ENCODE data around the gene PHC1.
"Not testable (repeated sequence)": the region's sequence is repeated elsewhere in the genome, so short reads cannot be mapped to it uniquely, and the experiment has no call there.

The PHC1 gene

DNA sequence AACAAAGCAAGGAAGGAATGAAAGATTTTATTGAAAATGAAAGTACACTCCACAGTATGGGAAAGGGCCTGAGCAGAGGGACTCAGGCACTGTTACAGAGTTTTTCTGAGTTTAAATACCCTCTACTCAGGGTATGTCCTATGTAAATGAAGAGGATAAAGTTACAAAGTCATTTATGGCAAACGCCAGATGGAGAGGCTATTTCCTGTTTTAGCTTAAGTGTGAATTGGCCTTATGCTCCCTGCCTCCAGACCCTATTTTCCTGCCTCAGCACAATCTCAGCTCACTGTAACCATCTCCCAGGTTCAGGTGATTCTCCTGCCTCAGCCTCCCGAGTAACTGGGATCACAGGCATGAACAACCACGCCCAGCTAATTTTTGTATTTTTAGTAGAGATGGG lies 6.8 kb upstream of the PHC1 start:
- in situ Hi-C loops (cut with HindIII; ENCODE audit: low sequenced_read_pairs) = no loop called here

DNA sequence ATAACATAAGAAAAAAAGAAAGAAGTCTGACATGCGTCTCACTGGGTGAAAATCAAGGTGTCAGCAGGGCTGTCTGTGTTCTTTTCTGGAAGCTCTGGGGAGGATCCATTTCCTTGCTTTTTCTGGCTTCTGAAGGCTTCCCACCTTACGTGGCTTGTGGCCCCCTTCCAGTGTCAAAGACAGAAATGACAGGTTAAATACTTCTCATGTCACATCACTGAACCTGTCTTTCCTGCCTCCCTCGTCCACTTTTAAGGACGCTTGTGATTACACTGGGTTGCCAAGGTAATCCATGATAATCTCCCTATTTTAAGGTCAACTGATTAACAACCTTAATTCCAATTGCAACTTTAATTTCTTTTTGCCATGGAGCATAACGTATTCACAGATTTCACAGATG lies 4.6 kb upstream of the PHC1 start:
- in situ Hi-C loops (cut with HindIII; ENCODE audit: low sequenced_read_pairs) = no loop called here

DNA sequence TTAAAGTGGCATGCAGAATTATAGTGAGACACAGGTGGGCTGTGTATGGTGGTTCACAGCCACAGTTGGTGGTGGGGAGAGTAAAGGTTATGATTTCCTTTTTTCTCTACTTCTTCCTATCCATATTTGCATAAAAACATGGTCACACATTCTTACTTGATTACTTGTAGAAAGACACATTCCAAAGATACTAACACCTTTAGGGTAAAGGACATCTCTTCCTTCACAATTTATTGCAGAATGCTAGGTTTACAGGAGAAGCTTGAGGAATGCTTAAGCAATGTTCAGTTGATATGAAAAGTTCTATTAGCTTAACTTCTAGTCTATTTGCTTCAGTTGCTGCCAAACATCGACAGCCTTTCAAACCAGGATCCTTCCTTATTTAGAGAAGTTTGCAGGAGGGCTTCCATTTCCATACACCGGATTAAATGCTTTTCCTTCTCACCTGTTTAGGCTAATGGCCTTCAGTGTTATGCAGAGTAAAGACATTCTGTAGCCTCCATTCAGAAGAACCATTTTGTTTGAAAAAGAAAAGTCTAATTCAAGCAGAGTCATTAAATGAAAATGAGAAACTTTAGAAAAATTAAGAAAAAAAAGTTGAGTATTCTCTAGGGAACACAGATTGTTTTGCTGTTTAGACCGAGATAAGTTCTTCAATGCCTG lies 2.6 kb upstream of the PHC1 start:
- in situ Hi-C loops (cut with HindIII; ENCODE audit: low sequenced_read_pairs) = no loop called here

DNA sequence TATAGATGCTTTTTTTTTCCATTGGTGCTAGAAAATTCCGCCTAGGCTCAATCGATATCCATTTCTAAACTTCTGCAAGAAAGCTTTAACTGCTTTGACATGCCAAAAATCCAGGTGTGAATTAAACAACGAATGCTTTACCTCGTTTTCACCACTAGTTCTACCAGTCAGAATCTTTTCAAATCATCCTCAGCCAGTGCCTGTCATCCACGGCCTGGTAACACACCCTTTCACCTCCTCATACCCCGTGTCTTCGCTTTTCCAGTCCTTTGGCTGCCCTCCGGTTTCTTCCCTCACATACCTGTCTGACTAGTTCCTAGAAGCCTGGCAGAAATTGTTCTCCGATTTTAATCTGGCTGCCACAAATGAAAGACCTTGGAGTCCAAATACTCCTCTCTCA lies 1.4 kb upstream of the PHC1 start:
- in situ Hi-C loops (cut with HindIII; ENCODE audit: low sequenced_read_pairs) = no loop called here

DNA sequence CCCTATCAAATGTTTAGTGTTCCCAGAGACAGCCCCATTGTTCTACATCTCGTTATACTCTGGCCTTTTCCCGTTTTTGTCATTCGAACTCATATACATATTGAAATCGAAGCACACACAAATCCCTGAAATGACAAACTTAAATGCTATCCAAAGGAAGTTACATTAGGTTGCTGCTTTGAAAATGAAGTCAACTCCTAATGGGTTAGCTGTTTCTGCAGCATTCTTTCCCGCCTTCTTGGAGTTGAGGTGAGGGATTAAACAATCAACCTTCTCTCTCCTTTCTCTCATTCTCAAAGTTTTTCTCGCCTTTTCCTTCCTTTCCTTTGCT lies 642 bp upstream of the PHC1 start:
- in situ Hi-C loops (cut with HindIII; ENCODE audit: low sequenced_read_pairs) = no loop called here

DNA sequence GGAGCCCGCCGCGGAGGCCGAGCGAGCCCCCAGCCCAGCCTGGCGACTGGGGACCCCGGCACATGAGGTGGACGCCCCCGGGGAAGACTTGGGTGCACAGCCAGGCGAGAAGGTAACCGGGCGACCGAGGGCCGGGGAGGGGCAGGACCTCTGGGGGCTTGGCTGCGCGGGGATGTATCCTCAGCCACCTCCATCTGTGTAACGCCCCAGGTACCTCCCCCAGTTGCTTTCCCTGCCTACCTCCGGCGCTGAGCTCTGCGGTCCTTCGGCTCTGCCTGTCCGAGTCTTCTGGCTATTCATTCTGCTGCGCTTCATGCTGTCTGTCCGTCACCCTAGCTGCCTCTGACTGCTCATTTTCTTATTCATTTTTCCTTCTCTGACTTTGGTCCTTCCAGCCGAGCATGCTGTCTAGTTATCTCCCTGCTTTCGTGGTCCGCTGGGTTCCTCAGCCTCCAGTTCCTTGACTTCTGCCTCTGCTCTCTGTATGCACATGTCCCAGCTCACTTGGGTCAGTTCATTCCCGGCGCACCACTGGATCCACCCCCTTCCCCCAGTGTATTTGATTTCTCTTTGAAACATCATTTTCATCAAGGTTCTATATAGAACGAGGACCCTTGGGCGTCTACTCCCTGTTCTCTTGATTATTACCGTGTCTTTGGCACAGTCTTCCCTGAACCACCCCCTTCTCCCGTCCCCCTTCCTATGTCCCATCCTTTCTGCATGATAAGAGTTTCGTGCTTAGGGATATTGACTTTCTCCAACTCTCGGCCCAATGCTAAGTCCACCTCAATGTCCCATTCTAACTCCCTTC lies 612 bp downstream of the PHC1 start:
- in situ Hi-C loops (cut with HindIII; ENCODE audit: low sequenced_read_pairs) = no loop called here

DNA sequence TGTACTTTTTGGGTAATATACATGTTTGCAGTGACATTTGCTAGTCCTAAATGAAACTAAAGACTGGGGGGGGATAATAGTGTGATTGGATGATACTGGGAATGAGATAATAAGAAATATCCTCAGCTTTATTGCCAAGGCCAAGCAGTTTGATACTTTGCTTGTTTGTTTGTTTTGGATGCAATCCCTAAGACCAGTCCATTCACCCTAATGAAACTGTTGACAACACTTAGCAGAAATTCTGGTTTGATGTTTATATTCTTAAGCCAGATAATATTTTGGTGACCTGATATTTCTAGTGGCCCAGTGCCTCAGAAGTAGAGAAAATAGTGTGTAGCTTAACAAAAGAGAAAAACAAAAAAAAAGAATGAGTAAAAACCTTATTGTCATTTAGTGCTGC lies 1.8 kb downstream of the PHC1 start:
- in situ Hi-C loops (cut with HindIII; ENCODE audit: low sequenced_read_pairs) = no loop called here

DNA sequence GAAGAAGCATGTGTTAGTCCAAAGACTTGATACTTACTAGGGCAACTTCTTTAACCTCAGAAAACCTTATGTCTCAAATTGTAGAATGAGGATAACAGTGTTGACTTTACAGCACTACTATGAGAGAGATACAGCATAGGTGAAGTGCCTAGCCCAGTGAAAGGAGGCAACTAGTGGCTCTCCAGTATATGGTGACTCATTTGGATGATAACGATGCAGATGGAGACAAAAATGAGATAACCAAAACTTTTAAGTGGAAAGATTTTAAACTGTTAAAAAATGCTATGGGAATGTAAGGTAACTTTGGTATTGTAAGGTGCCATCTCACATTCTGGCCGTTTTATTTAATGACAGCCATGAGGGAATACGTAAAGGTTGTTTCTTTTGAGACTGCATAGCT lies 2.7 kb downstream of the PHC1 start:
- in situ Hi-C loops (cut with HindIII; ENCODE audit: low sequenced_read_pairs) = no loop called here

DNA sequence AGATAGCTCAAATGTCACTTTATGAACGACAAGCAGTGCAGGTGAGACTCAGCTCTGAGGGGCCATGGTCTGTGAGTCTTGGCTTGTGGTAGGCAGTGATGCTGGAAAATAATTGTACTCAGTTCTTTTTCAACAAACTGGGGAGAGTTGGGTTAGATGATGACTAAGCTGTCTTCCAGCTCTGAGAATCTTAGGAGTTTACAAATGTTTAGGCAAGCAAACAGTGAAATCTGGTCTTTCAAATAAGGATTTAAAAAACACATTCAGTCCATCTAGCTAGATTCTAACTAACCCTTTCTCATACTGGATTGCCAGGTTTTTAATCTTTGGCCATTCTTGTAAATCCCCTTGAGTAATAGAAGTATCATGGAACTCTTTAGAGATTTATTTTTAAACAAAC lies 3.4 kb downstream of the PHC1 start:
- in situ Hi-C loops (cut with HindIII; ENCODE audit: low sequenced_read_pairs) = no loop called here

DNA sequence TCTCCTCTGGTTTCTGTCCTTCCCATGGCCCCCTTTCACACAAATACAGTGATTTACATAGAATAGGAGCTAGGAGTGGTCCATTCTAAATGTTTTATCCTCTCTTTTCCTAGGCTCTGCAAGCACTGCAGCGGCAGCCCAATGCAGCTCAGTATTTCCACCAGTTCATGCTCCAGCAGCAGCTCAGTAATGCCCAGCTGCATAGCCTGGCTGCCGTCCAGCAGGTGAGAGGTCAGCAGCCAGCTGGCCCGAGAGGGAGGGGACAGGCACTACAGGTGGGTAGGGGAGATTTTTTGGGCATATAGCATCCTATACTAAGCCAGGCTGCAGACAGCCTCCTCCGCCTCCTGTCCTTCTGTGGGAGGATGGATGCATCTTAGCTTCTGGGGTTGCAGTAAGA lies 5.3 kb downstream of the PHC1 start:
- in situ Hi-C loops (cut with HindIII; ENCODE audit: low sequenced_read_pairs) = not testable (repeated sequence)

DNA sequence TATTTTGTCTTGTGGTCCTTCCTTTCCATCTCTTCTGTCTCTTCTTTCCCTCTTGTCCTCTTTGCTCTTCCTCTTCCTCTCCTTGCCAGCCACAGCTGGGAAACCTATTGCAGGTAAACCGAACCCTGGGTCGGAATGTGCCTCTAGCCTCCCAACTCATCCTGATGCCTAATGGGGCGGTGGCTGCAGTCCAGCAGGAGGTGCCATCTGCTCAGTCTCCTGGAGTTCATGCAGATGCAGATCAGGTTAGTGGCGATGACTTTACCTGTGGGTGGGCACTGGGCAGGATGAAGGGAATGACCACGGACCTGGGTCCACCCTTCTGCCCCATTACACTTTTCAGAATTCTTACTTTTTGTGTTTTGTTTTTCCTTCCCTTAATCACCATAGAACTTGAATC lies 8.2 kb downstream of the PHC1 start:
- in situ Hi-C loops (cut with HindIII; ENCODE audit: low sequenced_read_pairs) = no loop called here

DNA sequence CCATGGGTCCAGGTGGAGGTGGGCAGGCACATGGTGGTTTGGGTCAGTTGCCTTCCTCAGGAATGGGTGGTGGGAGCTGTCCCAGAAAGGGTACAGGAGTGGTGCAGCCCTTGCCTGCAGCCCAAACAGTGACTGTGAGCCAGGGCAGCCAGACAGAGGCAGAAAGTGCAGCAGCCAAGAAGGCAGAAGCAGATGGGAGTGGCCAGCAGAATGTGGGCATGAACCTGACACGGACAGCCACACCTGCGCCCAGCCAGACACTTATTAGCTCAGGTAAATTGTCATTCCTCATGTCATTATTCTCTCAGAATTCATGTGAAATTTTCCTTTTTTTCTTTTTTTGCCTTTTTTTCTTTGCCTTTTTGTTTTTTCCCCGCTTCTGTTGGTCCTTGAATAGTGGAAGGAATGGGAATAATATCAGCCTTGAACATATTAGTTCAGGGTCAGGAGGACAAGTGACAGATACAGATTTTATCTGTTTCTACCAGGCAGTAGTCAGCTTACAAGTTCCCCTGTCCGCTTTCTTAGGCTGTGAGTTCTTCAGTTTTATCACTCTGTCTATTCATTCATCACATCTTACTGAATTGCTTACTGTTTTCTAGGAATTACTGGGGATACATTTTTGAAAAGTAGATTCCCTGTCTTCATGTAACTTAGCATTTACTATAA lies 16.5 kb downstream of the PHC1 start:
- in situ Hi-C loops (cut with HindIII; ENCODE audit: low sequenced_read_pairs) = not testable (repeated sequence)

DNA sequence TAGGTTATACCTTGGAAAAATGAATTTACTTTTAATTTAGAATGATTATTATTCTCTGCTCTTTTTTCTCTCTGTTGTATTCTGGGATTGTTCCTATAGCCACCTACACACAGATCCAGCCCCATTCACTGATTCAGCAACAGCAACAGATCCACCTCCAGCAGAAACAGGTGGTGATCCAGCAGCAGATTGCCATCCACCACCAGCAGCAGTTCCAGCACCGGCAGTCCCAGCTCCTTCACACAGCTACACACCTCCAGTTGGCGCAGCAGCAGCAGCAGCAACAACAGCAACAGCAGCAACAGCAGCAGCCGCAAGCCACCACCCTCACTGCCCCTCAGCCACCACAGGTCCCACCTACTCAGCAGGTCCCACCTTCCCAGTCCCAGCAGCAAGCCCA lies 18.2 kb downstream of the PHC1 start:
- in situ Hi-C loops (cut with HindIII; ENCODE audit: low sequenced_read_pairs) = not testable (repeated sequence)

DNA sequence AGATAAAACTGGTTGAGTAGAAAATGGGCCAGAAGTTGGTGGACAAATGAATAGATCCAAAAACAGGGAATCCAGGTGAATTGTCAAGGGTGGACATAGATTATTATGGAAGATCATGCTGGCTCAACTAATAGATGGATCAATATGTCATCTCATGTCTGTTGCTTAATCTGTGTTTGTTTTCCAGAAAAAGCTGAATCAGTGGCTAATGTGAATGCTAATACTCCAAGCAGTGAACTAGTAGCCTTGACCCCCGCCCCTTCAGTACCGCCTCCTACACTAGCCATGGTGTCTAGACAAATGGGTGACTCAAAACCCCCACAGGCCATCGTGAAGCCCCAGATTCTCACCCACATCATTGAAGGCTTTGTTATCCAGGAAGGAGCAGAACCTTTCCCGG lies 19.8 kb downstream of the PHC1 start:
- in situ Hi-C loops (cut with HindIII; ENCODE audit: low sequenced_read_pairs) = not testable (repeated sequence)

DNA sequence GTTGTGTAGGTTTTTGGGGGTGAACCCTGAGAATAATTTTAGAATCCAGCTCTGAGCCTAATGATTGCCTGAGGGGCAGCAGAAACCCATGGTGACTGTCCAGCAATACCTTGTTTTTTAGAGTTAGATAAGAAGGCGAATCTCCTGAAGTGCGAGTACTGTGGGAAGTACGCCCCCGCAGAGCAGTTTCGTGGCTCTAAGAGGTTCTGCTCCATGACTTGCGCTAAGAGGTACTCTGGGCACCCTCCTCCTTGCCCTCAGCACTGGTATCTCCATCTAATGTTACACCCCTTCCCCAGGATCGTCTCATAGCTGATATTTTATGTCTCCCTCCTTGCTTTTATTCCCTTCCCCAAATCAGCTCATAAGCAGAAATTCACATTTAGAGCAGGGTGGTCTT lies 22.4 kb downstream of the PHC1 start:
- in situ Hi-C loops (cut with HindIII; ENCODE audit: low sequenced_read_pairs) = no loop called here

DNA sequence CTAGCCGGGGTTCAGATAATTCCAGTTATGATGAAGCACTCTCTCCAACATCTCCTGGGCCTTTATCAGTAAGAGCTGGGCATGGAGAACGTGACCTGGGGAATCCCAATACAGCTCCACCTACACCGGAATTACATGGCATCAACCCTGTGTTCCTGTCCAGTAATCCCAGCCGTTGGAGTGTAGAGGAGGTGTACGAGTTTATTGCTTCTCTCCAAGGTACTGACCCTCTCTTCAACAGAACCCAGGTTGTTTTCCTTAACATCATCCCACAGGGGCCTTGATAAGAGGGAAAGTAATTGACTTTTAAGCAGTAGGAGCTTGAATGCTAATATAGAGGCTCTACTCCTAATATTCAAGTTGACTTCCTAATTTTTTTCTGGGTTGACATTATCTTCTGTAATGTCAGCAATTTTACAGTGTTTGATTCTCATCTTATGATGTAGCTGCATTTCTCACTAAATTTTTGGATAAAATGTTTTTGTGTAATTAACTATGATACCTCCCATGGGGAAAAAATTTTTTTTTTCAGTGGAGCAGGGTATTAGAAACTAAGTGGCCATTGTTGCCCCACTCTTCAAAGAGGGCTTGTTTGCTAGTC lies 23.6 kb downstream of the PHC1 start:
- in situ Hi-C loops (cut with HindIII; ENCODE audit: low sequenced_read_pairs) = not testable (repeated sequence)

DNA sequence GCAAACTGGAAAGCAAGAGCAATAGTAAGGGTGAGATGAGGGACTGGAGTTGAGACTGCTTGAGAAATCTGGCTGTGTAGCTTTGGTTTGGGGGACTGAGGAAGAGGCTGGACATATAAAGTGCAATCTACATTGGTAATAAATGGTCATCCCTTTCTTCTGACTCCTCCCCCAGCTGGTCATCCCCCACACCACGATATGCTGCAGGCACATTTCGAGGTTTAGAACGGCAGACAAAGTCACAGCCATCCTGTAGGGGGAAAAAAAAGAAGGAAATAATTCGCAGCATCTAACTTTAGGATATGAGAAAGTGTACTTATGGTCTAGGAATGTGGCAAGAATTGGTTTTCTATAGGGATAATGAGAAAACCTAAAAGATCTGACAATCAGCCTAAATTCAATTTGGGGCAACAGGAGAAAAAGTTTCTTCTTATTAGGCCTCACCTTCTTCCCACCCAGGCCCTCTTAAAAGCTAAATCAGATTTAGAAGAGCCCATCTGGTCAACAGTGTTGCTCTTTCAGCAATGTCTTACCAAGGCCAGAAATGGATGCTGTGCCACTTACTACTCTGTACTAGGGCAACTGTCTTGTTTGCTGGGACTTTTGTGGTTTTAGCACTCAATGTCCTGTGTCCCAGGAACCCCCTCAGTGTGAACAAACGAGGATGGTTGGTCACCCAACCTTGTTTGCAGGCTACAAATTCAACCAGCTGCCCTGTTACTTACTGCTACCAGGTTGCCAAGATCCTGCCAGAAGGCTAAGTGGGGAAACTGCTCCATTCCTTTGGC lies 27.6 kb downstream of the PHC1 start:
- in situ Hi-C loops (cut with HindIII; ENCODE audit: low sequenced_read_pairs) = no loop called here

DNA sequence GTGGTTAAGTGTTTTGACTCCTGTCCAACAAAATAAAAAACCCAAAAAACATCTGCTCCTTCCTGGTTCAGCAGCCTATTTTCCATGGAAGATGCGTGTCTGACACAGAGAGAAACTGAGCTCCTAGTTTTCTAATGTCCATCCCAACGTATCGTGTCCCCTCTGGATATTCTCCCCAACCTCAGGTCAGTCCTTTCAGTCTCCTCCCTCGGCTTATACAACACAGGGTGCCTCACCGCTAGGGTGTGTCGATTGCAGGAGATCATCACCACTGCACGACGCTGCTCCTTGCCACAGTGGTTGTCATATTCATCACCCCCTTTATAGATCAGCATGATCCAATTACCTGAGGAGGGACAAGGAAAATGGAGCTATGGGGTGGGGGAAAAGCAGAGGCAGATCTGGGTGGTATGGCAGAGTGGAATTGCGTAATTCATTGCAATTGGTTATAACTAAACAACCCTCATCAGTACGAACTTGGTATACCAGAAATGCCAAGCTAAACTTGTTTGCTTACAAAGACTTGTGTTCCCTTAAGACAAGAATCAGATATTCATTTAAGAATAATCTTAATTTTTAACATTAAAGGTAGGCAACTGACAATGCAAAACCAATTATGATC lies 29.4 kb downstream of the PHC1 start:
- in situ Hi-C loops (cut with HindIII; ENCODE audit: low sequenced_read_pairs) = no loop called here

DNA sequence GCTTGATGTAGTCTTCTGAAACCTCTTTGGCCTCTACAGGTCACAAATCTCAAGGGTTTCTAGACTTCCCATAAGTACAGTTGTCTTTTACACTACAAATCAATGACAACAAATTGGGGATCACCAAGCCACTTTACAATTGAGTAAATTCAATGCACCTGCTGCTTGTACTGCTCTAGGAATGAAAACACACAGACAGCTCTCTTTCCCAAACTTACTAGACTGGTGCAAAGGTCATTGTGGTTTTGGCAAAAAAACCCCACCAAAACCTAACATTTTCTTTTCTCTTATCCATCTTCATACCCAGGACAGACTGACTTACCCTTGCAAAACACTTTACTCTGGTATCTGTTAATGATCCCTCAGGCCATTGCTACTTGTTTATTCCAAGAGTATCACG lies 32.4 kb downstream of the PHC1 start:
- in situ Hi-C loops (cut with HindIII; ENCODE audit: low sequenced_read_pairs) = no loop called here

DNA sequence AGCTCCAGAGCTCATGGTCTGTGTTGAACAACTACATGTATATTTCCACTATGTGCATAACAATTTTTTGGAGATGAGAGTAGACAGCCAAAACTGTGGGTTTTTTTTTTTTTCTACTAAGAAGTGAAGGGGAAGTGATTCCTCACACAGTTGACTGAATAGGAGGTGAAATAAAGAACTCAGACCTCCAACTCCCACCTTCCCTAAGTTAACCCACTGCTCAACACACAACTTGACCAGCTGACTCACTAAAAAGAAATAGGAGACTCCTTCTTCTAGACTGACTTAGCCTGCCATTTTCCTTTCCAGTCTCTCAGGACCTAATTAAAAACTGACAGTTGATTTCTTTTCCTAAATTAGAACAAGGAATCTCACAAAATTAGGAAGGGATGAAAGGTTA lies 33.4 kb downstream of the PHC1 start:
- in situ Hi-C loops (cut with HindIII; ENCODE audit: low sequenced_read_pairs) = no loop called here

All from endothelial cell of hepatic sinusoid (primary cell).